Measurements from ENCODE around the gene WFDC2.

WFDC2 gene, protein sequence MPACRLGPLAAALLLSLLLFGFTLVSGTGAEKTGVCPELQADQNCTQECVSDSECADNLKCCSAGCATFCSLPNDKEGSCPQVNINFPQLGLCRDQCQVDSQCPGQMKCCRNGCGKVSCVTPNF

DNA sequence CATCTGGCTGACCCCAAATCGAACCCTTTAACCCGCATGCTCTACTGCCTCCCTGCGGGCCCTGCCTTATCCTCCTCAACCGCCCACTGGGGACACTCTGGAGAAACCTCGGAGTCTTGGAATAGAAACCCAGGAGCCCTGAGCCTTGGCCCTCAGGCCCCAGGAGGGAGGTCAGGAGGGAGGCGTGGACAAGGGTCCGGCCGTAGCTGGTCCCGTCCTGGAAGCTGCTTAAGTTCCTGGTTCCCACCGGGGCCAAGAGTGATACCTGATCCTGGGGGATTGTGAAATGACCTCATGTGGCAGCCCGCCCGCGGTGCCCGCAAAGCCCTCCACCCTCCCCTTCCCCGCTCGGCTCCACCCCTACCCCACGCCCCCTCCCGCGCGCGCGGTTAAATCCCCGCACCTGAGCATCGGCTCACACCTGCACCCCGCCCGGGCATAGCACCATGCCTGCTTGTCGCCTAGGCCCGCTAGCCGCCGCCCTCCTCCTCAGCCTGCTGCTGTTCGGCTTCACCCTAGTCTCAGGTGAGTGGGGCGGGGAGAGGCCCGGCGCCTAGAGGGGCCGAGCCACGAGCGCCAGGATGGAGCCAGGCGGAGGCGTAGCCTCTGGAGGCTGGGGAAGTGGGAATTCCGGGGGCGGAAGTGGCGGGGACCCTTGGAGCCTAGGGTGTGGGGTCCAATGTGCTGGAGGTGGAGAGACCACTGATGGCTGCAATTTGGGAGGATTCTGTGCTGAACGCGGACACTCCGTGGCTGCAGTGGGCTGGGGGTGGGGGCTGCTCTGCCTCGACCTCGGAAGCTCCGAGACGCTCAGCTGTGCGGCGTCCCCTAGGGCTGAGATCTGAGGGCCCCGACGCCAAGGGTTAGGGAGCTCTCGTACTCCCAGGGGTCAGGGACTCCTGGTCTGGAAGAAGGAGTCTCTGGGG is at the start of gene WFDC2:
WFDC2 (plus strand) TSS at position 418 of the 926 bp plus-strand sequence; CDS start at position 447, 29 bp downstream.
- DNase-seq (ENCODE audit: low spot score), result no peak
- no peak within 1 kb of the TSS for H3K27ac ChIP-seq
- H3K4me3 ChIP-seq, result peak within 1 kb of the TSS; percentile 71
- TF ChIP-seq, protein P1, sequence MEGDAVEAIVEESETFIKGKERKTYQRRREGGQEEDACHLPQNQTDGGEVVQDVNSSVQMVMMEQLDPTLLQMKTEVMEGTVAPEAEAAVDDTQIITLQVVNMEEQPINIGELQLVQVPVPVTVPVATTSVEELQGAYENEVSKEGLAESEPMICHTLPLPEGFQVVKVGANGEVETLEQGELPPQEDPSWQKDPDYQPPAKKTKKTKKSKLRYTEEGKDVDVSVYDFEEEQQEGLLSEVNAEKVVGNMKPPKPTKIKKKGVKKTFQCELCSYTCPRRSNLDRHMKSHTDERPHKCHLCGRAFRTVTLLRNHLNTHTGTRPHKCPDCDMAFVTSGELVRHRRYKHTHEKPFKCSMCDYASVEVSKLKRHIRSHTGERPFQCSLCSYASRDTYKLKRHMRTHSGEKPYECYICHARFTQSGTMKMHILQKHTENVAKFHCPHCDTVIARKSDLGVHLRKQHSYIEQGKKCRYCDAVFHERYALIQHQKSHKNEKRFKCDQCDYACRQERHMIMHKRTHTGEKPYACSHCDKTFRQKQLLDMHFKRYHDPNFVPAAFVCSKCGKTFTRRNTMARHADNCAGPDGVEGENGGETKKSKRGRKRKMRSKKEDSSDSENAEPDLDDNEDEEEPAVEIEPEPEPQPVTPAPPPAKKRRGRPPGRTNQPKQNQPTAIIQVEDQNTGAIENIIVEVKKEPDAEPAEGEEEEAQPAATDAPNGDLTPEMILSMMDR (IDR thresholded peaks at IDR 0.05), result no peak

DNA sequence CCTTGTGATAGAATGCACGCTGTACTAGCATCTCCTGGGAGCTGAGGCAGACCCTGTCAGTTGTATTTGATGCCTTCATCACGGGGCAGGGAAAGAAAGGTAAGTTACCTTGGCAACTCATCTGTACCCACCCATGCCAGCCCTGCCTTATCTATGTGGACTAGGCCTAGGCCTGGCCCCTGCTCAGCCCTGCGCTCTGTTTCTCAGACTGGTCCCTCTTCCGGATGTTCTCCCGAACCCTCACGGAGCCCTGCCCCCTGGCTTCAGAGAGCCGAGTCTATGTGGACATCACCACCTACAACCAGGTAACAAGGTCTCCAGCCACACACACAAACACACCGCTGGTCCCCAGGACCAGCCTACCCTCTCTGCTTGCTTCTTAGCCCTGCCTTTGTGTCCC is 49.4 kb upstream of the WFDC2 start:
- TF ChIP-seq, protein P1 (IDR thresholded peaks at IDR 0.05), result no peak
- Histone ChIP-seq H3K4me3 (no peak overlapping the region), H3K27ac (peak overlapping the region; percentile 39 to 82)
- DNase-seq (ENCODE audit: low spot score), result no peak

DNA sequence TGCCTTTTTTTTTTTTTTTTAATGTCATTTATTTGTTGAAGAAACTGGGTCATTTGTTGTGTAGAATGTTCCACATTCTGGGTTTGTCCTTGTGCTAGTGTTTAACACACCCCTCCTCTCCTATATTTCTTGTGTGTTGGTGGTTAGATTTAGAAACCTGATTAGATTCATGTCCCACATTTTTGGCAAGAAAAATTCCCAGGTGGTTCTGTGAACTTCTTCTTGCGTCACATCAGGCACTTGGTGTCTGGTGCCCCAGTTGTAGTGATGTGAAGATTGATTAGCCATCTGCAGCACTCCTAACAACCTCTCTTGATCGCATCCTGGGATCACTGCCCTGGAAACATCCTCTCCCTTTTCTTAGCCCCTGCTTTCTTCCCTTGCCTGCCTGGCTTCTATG is 45.9 kb upstream of the WFDC2 start:
- no peak for DNase-seq (ENCODE audit: low spot score)
- H3K27ac ChIP-seq, result no peak overlapping the region
- TF ChIP-seq, protein P1 (IDR thresholded peaks at IDR 0.05), result no peak
- no peak overlapping the region for H3K4me3 ChIP-seq

DNA sequence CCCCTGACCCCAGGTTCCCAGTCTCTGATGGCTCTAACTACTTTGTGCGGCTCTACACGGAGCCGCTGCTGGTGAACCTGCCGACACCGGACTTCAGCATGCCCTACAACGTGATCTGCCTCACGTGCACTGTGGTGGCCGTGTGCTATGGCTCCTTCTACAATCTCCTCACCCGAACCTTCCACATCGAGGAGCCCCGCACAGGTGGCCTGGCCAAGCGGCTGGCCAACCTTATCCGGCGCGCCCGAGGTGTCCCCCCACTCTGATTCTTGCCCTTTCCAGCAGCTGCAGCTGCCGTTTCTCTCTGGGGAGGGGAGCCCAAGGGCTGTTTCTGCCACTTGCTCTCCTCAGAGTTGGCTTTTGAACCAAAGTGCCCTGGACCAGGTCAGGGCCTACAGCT is 44.0 kb upstream of the WFDC2 start:
- no peak overlapping the region for H3K4me3 ChIP-seq
- no peak for DNase-seq (ENCODE audit: low spot score)
- no peak overlapping the region for H3K27ac ChIP-seq
- TF ChIP-seq, protein P1 (IDR thresholded peaks at IDR 0.05), result no peak

DNA sequence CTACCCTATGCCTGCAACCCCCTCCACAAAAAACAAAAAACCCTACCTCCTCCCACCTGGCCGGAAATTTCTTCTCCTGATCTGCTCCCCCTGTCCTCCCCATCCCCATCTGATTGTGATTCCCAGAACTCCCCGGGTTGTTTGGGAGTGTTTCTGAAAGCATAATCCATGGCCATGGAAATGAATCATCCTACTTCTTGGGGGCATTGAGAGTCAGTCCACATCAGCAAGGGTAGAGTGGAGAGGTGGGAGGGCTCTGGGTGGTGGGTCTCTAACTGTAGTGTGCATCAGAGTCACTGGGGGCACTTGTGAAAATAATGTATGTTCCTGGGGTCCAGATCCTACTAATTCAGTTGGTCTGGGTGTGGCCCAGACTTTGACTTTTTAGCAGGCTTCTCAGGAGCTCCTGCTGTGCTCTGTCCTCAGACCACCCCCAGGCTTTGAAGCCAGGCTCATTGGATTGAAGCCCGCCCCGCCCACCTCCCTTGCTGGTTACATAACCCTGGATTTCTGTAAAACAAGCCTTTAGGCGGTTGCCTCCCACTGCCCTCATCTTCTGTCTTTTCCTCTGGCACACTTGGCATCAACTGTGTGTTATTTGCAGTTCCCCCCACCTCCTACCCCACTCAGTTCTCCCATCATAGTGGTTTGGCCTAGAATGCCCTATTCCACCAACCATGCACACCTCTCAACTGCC is 43.1 kb upstream of the WFDC2 start:
- no peak overlapping the region for H3K4me3 ChIP-seq
- no peak for DNase-seq (ENCODE audit: low spot score)
- TF ChIP-seq, protein P1 (IDR thresholded peaks at IDR 0.05), result no peak
- H3K27ac ChIP-seq, result peak overlapping the region in 1 of 2 donors; percentile 37

DNA sequence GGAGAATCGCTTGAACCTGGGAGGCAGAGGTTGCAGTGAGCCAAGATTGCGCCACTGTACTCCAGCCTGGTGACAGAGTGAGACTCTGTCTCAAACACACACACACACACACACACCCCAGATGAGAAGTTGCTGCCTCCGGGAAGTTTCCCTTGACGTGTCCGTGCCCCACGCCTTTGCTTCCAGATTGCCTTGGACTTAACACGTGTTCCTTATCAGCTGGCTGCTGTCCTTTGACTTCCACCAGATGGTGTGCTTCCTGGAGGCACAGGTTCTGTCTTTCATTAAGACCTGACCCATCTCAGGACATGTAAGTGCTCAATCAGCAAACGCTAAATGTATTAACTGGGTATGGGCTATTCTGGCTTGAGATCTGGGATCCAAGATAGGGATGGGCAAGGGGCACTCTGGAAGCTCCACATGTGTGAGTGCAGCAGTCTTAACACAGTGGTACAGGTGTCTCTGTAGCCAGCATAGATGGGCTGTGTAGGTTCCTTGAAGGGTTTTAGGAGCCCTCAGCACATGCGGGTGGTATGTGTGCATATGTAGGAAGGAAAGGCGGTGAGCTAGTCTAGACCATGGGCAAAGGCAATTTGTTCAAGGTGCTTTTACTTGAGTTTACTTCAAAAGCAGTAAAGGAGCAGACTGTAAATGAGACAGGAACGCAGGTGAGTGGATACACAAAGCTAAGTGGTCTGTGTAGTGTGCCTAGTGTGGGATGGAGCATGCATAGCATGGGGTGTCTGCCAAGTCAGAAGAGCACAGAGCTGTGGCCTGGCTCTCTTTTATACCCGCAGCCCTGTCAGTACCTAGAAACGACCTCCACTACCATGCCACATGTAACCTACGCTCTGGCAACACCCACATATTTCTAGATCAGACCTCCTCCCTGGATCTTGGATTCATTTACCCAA is 42.1 kb upstream of the WFDC2 start:
- no peak overlapping the region for H3K27ac ChIP-seq
- TF ChIP-seq, protein P1 (IDR thresholded peaks at IDR 0.05), result no peak
- no peak overlapping the region for H3K4me3 ChIP-seq
- no peak for DNase-seq (ENCODE audit: low spot score)
